SK-MEL-5 (cell line): ENCODE data around the gene VWA5B2. TPM values are rescaled to one million over a fixed set of nuclear protein-coding genes. Genes with fewer than 3 reads are reported as not detected.

ENCODE experiments used
- small RNA-seq, 2 experiments: library from RNA; depleted of rRNA; stranded (forward); fragments of <200 nt; gene quantifications; one replicate each; pipeline ENCODE3, GENCODE V24; 2014
- total RNA-seq: library from RNA; depleted of rRNA; stranded (reverse); fragments of >200 nt; shearing (Covaris generic); gene quantifications from 2 replicates; pipeline ENCODE4 v1.2.3, GENCODE V29; 2014; rRNA removed

The VWA5B2 gene
- total RNA-seq, 1 experiment from 2014 or later = not detected

Small RNA genes lying within 50 kb of the gene (small RNA-seq; reads per million reads assigned to genes)
- 0 reads per million in 2 experiments for gene MIR1224

Other genes starting within 250 kb of the VWA5B2 start
- gene ABCC5, start 211.7 kb upstream of the VWA5B2 start, total RNA-seq = 9.7 and 12.3 TPM in 2 replicates
- gene HTR3D, start 197.8 kb upstream of the VWA5B2 start, total RNA-seq = not detected in 2 replicates
- not detected in 2 replicates for gene HTR3C, start 176.5 kb upstream of the VWA5B2 start, total RNA-seq
- not detected in 2 replicates for gene HTR3E, start 132.5 kb upstream of the VWA5B2 start, total RNA-seq
- 62.6 and 66.4 TPM in 2 replicates for gene EIF2B5, start 94.2 kb upstream of the VWA5B2 start, total RNA-seq
- 29.1 and 32.0 TPM in 2 replicates for gene DVL3, start 74.2 kb upstream of the VWA5B2 start, total RNA-seq
- gene AP2M1, start 54.7 kb upstream of the VWA5B2 start, total RNA-seq = 353 and 355 TPM in 2 replicates
- 24.7 and 32.2 TPM in 2 replicates for gene ABCF3, start 43.4 kb upstream of the VWA5B2 start, total RNA-seq
- 96.6 and 100 TPM in 2 replicates for gene ALG3, start 19.4 kb downstream of the VWA5B2 start, total RNA-seq
- 16.0 and 16.5 TPM in 2 replicates for gene EEF1AKMT4, start 20.1 kb downstream of the VWA5B2 start, total RNA-seq
- gene CAMK2N2, start 32.0 kb downstream of the VWA5B2 start, total RNA-seq = 0.35 and 0.77 TPM in 2 replicates
- gene ECE2, start 46.4 kb downstream of the VWA5B2 start, total RNA-seq = not detected in 2 replicates
- 423 and 430 TPM in 2 replicates for gene PSMD2, start 69.7 kb downstream of the VWA5B2 start, total RNA-seq
- 211 and 237 TPM in 2 replicates for gene EIF4G1, start 85.0 kb downstream of the VWA5B2 start, total RNA-seq
- gene FAM131A, start 108.0 kb downstream of the VWA5B2 start, total RNA-seq = 17.7 and 19.5 TPM in 2 replicates
- gene CLCN2, start 132.0 kb downstream of the VWA5B2 start, total RNA-seq = 5.7 and 5.9 TPM in 2 replicates
- gene POLR2H, start 132.1 kb downstream of the VWA5B2 start, total RNA-seq = 131 and 144 TPM in 2 replicates
- 1.1 TPM in 1 of 2 replicates, not detected in the other for gene THPO, start 148.6 kb downstream of the VWA5B2 start, total RNA-seq
- gene CHRD, start 150.5 kb downstream of the VWA5B2 start, total RNA-seq = 2.8 and 2.9 TPM in 2 replicates